ENCODE results near the gene SYTL5.
A peak's percentile ranks its signal among the peaks of the same experiment; 100 is the strongest.

SYTL5 gene

GRCh38 chrX:38154340-38154739, 148.0 kb downstream of the SYTL5 start:
- no peak for DNase-seq

GRCh38 chrX:38154818-38155217, 148.5 kb downstream of the SYTL5 start:
- DNase-seq, result no peak

GRCh38 chrX:38156838-38157237, 150.5 kb downstream of the SYTL5 start:
- DNase-seq, result no peak

GRCh38 chrX:38163193-38163592, 156.8 kb downstream of the SYTL5 start:
- DNase-seq, result no peak

- no peak for DNase-seq
Measured at GRCh38 chrX:38165023-38165422, 158.7 kb downstream of the SYTL5 start.

- peak; percentile 45 for DNase-seq
Measured at GRCh38 chrX:38166478-38167083, 160.2 kb downstream of the SYTL5 start.

- DNase-seq, result no peak
Measured at GRCh38 chrX:38170556-38170955, 164.2 kb downstream of the SYTL5 start.

GRCh38 chrX:38172596-38172995, 166.2 kb downstream of the SYTL5 start:
- no peak for DNase-seq

- no peak for DNase-seq
Measured at GRCh38 chrX:38175139-38175538, 168.8 kb downstream of the SYTL5 start.

GRCh38 chrX:38178396-38178795, 172.0 kb downstream of the SYTL5 start:
- no peak for DNase-seq

Data from suppressor macrophage treated with lipopolysaccharide for 4 hours (primary cell).